Activated CD4-positive, alpha-beta memory T cell treated with anti-CD3 and anti-CD28 coated beads, Interleukin-2, amount 10 ng/mL, durations not matched to agents 7 days and 5 days (primary cell): ENCODE measurements around the gene SCLT1. TPM values are rescaled to one million over a fixed set of nuclear protein-coding genes. Genes with fewer than 3 reads are reported as not detected.
A peak's percentile ranks its signal among the peaks of the same experiment; 100 is the strongest.
"Not testable (repeated sequence)": the region's sequence is repeated elsewhere in the genome, so short reads cannot be mapped to it uniquely, and the experiment has no call there.

ENCODE experiments used
- CTCF ChIA-PET: fragments of 350-600 bp; sonication (Branson Sonifier 250); formaldehyde crosslinking; loops from one replicate; lab custom pipeline; 2021; ENCODE audit warnings: antibody characterized with exemption, inconsistent platforms; lab: Charles Lee
- POLR2A ChIA-PET: fragments of 350-600 bp; sonication (Branson Sonifier 250); formaldehyde crosslinking; loops from one replicate; lab custom pipeline; 2021; ENCODE audit warnings: antibody characterized with exemption; lab: Charles Lee
- DNase-seq: peaks from one replicate; pipeline ENCODE4 v3.0.0-alpha.2; 2020
- H3K27ac Mint-ChIP-seq: one replicate; pipeline ENCODE4 v1.8.0; 2021; ENCODE audit warnings: mild to moderate bottlenecking, mixed read lengths
- H3K27me3 Mint-ChIP-seq: one replicate; pipeline ENCODE4 v1.8.0; 2021; ENCODE audit warnings: mixed read lengths
- H3K36me3 Mint-ChIP-seq: one replicate; pipeline ENCODE4 v1.8.0; 2021; ENCODE audit warnings: low read depth, mixed read lengths
- H3K4me1 Mint-ChIP-seq: one replicate; pipeline ENCODE4 v1.8.0; 2021; ENCODE audit warnings: mixed read lengths
- H3K4me3 Mint-ChIP-seq: one replicate; pipeline ENCODE4 v1.8.0; 2021; ENCODE audit warnings: mild to moderate bottlenecking, mixed read lengths
- H3K9me3 Mint-ChIP-seq: one replicate; pipeline ENCODE4 v1.8.0; 2021; ENCODE audit warnings: mixed read lengths
- total RNA-seq, 2 experiments: library from RNA; stranded (reverse); gene quantifications; one replicate each; pipeline ENCODE4 v1.2.3, GENCODE V29; 2021

Gene SCLT1
- 10 to 100 TPM; 36.4 to 37.8 TPM for total RNA-seq

DNA sequence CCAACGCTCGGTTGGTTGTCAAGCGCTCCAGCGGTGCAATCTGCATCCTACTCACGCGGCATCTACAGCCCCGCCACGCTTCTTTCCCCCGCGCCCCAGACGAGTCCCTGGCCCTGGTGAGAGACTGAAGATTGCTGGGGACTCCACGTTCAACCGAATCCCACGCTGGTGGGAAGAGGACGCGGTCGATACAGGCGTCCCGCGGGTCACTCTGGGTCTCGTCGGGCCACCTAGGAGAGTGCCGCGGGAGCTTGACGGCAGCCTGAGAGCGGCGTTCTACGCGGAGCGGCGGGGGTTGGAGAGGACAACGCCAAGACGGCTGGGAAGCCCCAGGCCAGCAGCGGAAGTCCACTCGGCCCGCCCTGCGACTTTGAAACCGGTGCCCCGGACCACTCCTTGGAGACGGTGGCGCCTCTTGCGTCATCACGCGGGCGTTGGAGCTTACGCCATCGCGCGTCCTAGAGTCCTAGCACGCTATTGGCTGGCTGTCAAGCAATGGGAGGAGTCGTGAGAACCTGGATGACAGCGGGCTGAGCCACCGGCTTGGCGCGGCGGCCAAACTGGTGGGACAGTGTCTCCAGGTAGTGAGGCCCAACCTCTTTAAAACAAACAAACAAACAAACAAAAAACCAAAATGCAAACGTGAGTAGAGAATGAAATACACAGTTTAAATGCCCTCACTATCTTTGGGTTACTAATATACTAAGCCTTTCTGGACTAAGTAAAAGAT is at the start of gene SCLT1:
Gene SCLT1, minus strand, starts transcription at position 349 of the 730 bp plus-strand sequence. CDS start 436 bp downstream, outside the sequence.
- peaks cover 52% of the 10 kb centered on the region for H3K4me1 Mint-ChIP-seq
- H3K27ac Mint-ChIP-seq, result no peak within 1 kb of the TSS
- no peak within 1 kb of the TSS for H3K4me3 Mint-ChIP-seq
- DNase-seq, result peak; percentile 98
- H3K36me3 Mint-ChIP-seq, result peaks cover 25% of the 10 kb centered on the region
- H3K9me3 Mint-ChIP-seq, result no peaks in the 10 kb centered on the region
- no peaks in the 10 kb centered on the region for H3K27me3 Mint-ChIP-seq
- CTCF ChIA-PET, result interaction anchor here (1.0 to 2.2 kb wide), 5 partner anchors 17 to 311 kb away, joined by 3 to 16 read pairs (median 4); no protein-coding TSS in a partner anchor
- POLR2A ChIA-PET, result interaction anchor here (0.8 to 7.7 kb wide), 26 partner anchors 8 to 1212 kb away, joined by 3 to 140 read pairs (median 4); partner anchors contain the start of genes ABHD18, JADE1, MFSD8 and PGRMC2

DNA sequence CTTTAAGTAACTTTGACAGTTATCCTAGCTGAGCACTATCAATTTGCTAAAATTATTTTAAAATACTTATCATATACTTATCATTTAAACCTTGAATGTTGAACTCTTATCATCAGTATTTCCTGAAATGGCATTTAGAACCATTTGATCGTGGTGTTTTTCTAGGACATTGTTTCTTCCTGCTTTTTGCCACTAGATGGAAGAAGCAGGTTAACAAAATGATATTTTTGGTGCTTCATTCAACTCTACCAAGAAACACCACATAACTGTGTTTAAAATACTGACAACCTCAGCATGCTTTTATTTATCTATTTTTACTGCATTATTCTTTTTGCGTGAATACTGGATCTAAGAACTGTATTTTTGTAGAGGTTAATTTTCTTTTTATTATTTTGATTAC is 47.2 kb upstream of the SCLT1 start:
- CTCF ChIA-PET, result no interaction called here

DNA sequence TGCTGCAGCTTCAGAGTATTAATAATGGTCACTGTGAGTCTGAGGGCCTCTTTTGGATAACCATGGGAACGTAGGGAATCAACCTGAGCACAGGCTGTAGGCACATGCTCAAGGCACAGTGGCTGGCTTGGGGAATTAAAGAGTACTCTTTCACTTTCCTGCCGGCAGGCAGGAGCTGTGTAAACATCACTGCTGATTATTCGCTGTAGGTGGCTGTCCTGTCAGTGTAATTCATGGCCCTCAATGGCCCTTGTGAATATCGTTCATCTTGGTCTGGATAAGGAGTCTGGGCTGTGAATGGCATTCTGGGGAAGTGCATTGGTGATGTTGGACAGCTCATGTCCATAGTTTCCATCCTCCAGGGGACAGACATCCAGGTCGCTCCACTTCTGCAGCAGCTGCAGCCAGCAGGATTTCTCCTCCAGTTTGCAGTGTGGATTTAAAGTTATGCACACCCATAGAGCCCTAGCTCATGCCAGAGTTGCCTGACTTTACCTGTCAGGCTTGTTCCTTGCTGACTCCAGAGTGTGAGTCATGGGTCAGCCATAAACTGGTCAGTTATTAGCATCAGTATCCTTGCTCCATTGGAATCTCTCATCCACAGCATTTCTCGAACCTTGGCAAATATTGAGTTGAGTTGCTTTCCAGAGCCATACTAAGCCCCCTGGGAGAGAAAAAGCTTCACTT is 45.6 kb upstream of the SCLT1 start:
- Mint-ChIP-seq H3K4me1 (no peaks in the 10 kb centered on the region), H3K27me3 (peaks cover 10% of the 10 kb centered on the region), H3K36me3 (no peaks in the 10 kb centered on the region), H3K9me3 (no peaks in the 10 kb centered on the region), H3K4me3 (no peak overlapping the region), H3K27ac (no peak overlapping the region)
- no peak for DNase-seq
- CTCF ChIA-PET, result no interaction called here
- POLR2A ChIA-PET, result no interaction called here

More for the DNA sequence above, 47.2 kb upstream of the SCLT1 start:
- Mint-ChIP-seq H3K4me3 (no peak overlapping the region), H3K4me1 (no peaks in the 10 kb centered on the region), H3K9me3 (no peaks in the 10 kb centered on the region), H3K27me3 (peaks cover 13% of the 10 kb centered on the region), H3K27ac (no peak overlapping the region), H3K36me3 (no peaks in the 10 kb centered on the region)
- DNase-seq, result no peak
- POLR2A ChIA-PET, result no interaction called here

DNA sequence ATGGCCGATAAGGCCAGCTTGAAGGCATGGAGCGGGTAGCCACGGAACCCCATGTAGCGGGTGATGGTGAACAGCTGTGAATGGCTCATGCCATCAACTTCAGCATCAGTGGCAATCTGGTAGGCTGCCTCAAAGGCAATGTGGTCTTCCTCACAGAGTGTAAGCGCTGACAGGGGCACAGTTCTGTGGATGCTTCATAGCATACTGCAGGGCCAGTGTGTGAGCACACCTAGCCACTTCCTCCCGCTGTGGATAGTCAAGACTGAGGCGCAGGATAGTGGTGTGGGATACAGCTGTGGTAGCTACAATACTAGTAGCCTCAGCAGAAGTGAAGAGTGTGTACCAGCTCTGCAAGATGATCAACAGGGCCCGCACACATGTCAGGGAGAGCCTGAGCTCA is 43.1 kb upstream of the SCLT1 start:
- CTCF ChIA-PET, result no interaction called here
- Mint-ChIP-seq H3K27ac (no peak overlapping the region), H3K36me3 (no peaks in the 10 kb centered on the region), H3K4me3 (no peak overlapping the region), H3K9me3 (peaks cover 3% of the 10 kb centered on the region), H3K27me3 (peaks cover 4% of the 10 kb centered on the region), H3K4me1 (no peaks in the 10 kb centered on the region)
- DNase-seq, result no peak
- POLR2A ChIA-PET, result no interaction called here

DNA sequence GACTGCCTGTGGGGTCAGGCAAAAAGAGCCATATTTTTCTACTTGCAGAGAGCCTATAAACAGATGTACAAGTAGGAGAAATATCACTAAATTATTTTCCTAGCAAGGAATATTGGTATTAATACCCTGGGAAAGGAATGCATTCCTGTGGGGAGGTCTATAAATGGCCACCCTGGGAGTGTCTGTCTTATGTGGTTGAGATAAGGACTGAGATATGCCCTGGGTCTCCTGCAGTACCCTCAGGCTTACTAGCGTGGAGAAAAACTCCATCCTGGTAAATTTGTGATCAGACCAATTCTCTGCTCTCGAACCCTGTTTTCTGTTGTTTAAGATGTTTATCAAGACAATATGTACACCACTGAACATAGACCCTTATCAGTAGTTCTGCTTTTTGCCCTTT is 38.0 kb upstream of the SCLT1 start:
- Mint-ChIP-seq H3K4me1 (no peaks in the 10 kb centered on the region), H3K36me3 (no peaks in the 10 kb centered on the region), H3K9me3 (peaks cover 4% of the 10 kb centered on the region), H3K4me3 (no peak overlapping the region), H3K27me3 (no peaks in the 10 kb centered on the region), H3K27ac (no peak overlapping the region)
- CTCF ChIA-PET, result no interaction called here
- POLR2A ChIA-PET, result no interaction called here
- DNase-seq, result no peak

DNA sequence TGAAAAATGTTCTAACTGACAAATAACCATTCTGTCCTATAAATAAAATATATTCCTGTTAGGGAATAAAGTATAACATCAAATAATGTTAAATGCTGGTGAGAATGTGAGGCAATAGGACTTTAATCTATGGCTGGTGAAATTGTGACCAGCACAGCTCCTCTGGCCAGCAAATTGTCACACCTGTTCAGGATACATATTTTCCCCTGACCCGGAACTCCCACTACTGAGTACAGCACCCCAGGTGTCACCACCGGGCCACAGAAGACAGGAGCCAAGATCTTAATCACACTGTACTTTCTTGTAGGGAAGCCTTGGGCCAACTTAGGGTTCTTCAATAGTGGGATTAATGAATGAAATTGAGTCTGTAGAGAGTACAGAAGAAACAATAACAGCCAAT is 35.8 kb upstream of the SCLT1 start:
- ChIA-PET CTCF (no interaction called here), POLR2A (no interaction called here)
- H3K36me3 Mint-ChIP-seq, result no peaks in the 10 kb centered on the region
- no peak overlapping the region for H3K27ac Mint-ChIP-seq
- H3K9me3 Mint-ChIP-seq, result peaks cover 4% of the 10 kb centered on the region
- no peak overlapping the region for H3K4me3 Mint-ChIP-seq
- no peaks in the 10 kb centered on the region for H3K27me3 Mint-ChIP-seq
- no peaks in the 10 kb centered on the region for H3K4me1 Mint-ChIP-seq
- DNase-seq, result no peak

DNA sequence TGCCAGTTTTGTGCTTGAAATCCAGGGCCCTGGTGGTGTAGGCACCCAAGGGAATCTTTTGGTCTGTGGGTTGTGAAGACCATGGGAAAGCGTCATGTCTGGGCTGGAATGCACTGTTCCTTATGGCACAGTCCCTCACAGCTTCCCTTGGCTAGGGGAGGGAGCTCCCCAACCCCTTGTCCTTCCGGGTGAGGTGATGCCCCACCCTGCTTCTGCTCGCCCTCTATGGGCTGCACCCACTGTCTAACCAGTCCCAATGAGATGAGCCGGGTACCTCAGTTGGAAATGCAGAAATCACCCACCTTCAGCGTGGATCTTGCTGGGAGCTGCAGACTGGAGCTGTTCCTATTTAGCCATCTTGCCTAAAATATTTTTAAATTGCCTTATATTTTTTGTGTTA is 33.3 kb upstream of the SCLT1 start:
- POLR2A ChIA-PET, H3K4me1 Mint-ChIP-seq, H3K9me3 Mint-ChIP-seq, H3K27me3 Mint-ChIP-seq, H3K36me3 Mint-ChIP-seq, DNase-seq, CTCF ChIA-PET, H3K27ac Mint-ChIP-seq, H3K4me3 Mint-ChIP-seq: not testable (repeated sequence)

DNA sequence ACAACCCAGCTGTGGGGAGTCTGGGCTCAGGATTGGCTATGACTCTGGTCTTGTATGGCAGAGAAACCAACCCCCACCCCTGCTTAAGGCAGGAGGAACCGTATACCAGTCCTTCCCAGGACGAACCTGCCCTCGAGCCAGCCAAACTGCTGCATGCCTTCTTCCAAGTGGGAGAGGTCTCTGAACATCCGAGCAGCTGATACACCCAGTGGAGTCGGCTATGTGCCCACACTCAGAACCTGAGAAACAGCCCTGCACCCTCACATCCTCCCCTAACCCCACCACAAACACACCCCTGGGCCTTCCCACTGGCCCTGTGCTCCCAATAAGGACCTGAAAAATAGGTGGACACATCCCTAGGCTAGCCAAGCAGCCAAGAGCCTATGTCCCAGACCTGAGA is 24.4 kb upstream of the SCLT1 start:
- no peak for DNase-seq
- H3K4me3 Mint-ChIP-seq, result no peak overlapping the region
- no peaks in the 10 kb centered on the region for H3K4me1 Mint-ChIP-seq
- H3K36me3 Mint-ChIP-seq, result peaks cover 4% of the 10 kb centered on the region
- H3K27ac Mint-ChIP-seq, result no peak overlapping the region
- no peaks in the 10 kb centered on the region for H3K9me3 Mint-ChIP-seq
- CTCF ChIA-PET, result no interaction called here
- POLR2A ChIA-PET, result no interaction called here
- peaks cover 3% of the 10 kb centered on the region for H3K27me3 Mint-ChIP-seq

DNA sequence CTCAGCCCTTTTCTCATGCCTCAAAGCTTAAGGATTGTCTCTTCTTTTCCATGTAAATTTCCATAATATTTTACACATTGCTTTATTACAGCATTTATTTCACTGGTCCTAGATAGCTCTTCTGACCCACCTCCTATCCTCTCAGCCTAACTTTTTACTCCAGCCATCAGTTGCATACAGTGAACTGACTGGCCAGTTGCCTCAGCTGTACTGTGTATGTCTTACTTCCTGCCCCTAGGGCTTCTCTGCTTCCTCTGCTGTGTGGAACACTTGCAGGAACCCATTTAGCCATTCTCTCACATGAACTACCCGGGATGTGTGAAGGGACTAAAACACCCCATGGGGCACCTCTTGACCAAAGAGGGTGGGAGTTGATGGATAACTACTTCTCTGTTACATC is 20.6 kb upstream of the SCLT1 start:
- no peaks in the 10 kb centered on the region for H3K27me3 Mint-ChIP-seq
- H3K27ac Mint-ChIP-seq, result no peak overlapping the region
- no peaks in the 10 kb centered on the region for H3K4me1 Mint-ChIP-seq
- H3K36me3 Mint-ChIP-seq, result peaks cover 22% of the 10 kb centered on the region
- ChIA-PET POLR2A (interaction anchor here (1.2 kb wide), 1 partner anchor 20 kb away, joined by 3 read pairs; the partner anchor contains the start of gene SCLT1), CTCF (interaction anchor here (1.8 kb wide), 1 partner anchor 21 kb away, joined by 3 read pairs; the partner anchor contains the start of gene SCLT1)
- no peak overlapping the region for H3K4me3 Mint-ChIP-seq
- no peaks in the 10 kb centered on the region for H3K9me3 Mint-ChIP-seq
- no peak for DNase-seq

DNA sequence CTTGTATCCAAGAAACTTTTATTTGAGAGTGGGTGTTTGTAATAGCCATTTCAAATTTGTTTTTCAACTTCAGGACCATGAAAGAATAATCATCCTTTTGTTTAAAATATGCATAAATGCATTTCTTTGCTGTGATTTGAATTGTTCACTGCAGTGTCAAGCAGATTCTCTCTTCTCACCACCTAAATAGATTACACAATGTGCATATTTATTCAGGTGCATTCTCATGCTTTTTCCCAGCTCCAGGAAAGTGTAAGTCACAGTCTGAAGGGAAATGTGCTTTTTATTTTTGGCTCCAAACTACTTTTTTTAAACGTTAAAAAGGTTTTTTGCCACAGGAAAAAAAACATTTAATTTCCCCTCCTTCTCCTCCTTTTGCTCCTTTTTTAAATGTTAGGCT is 20.1 kb upstream of the SCLT1 start:
- H3K27ac Mint-ChIP-seq, result no peak overlapping the region
- H3K4me1 Mint-ChIP-seq, result no peaks in the 10 kb centered on the region
- ChIA-PET POLR2A (no interaction called here), CTCF (interaction anchor here (1.8 kb wide), 1 partner anchor 20 kb away, joined by 3 read pairs; the partner anchor contains the start of gene SCLT1)
- H3K36me3 Mint-ChIP-seq, result peaks cover 23% of the 10 kb centered on the region
- H3K4me3 Mint-ChIP-seq, result no peak overlapping the region
- no peak for DNase-seq
- H3K27me3 Mint-ChIP-seq, result no peaks in the 10 kb centered on the region
- no peaks in the 10 kb centered on the region for H3K9me3 Mint-ChIP-seq

DNA sequence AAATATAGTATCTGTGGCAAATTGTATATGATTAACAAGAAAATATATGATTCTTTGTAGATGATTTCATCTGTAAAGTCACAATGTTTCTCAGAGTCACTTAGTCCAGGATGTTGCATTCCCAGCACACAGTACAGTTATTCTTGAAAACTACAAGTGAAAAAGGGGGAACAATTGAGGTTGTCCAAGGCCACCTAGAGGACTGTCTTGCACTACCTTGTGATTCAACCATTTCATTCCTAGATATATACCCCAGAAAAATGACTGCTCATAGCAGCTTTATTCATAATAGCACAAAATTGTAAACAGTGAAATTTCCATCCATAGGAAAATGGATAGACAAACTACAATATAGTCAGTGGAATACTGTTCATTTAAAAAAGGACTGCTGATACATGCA is 18.6 kb upstream of the SCLT1 start:
- H3K27me3 Mint-ChIP-seq, result no peaks in the 10 kb centered on the region
- POLR2A ChIA-PET, result interaction anchor here (1.1 kb wide), 1 partner anchor 16 kb away, joined by 4 read pairs; the partner anchor contains the start of gene C4orf33
- DNase-seq, result no peak
- H3K27ac Mint-ChIP-seq, result no peak overlapping the region
- no peak overlapping the region for H3K4me3 Mint-ChIP-seq
- H3K4me1 Mint-ChIP-seq, result no peaks in the 10 kb centered on the region
- no peaks in the 10 kb centered on the region for H3K9me3 Mint-ChIP-seq
- CTCF ChIA-PET, result interaction anchor here (1.8 kb wide), 1 partner anchor 19 kb away, joined by 3 read pairs; the partner anchor contains the start of gene SCLT1
- peaks cover 23% of the 10 kb centered on the region for H3K36me3 Mint-ChIP-seq

DNA sequence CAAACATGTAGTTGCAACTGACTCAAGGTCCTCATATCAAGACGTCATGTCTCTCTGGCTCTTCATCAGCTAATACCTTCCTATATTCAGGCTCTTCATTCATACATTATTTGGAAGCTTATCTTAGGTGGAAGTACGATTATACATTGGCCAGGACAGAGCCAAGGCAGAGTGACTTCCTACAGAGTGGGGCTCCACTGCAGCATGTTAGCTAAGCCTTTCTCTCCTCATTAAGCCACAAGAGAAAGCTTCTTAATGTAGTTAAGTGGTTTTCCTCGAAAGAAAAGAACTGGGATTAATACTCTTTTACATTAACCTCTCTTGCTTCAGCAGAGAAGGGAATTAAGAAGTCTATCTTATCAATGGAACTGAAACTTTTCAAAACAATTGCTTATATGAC is 17.6 kb upstream of the SCLT1 start:
- CTCF ChIA-PET, result interaction anchor here (1.1 kb wide), 1 partner anchor 17 kb away, joined by 4 read pairs; the partner anchor contains the start of gene SCLT1
- H3K27ac Mint-ChIP-seq, result no peak overlapping the region

More for the DNA sequence above, 17.6 kb upstream of the SCLT1 start:
- no peak for DNase-seq
- Mint-ChIP-seq H3K9me3 (no peaks in the 10 kb centered on the region), H3K36me3 (peaks cover 23% of the 10 kb centered on the region), H3K4me3 (no peak overlapping the region), H3K27me3 (no peaks in the 10 kb centered on the region), H3K4me1 (no peaks in the 10 kb centered on the region)
- POLR2A ChIA-PET, result interaction anchor here (1.2 kb wide), 1 partner anchor 13 kb away, joined by 3 read pairs; no protein-coding TSS in a partner anchor
